Heart right ventricle (tissue), 16 donors: ENCODE results near the gene MIOX. TPM values are rescaled to one million over a fixed set of nuclear protein-coding genes. Genes with fewer than 3 reads are reported as not detected.

Experiments used
- ATAC-seq, 8 donors: fragments of 200-7000 bp; cut with Tn5 transposase; one replicate each; pipeline ENCODE4 v1.9.1; 2020; ENCODE audit warnings: mild to moderate bottlenecking in 8 of 8, moderate library complexity in 8 of 8, moderate number of reproducible peaks in 1 of 8
- DNase-seq, 2 donors: peaks; one replicate each; pipeline ENCODE4 v3.0.0-alpha.2; 2020
- H3K27ac ChIP-seq, 10 donors: fragments of 200-600 bp; sonication (generic) in 2 of 10; one replicate each; pipeline versions ENCODE4 v1.5.0 to v1.8.0; 2020 to 2022; ENCODE audit warnings: mild to moderate bottlenecking in 3 of 10
- H3K27me3 ChIP-seq, 7 donors: fragments of 200-600 bp; one replicate each; pipeline ENCODE4 v1.8.0; 2021 to 2022; ENCODE audit warnings: mild to moderate bottlenecking in 2 of 7
- H3K36me3 ChIP-seq, 9 donors: fragments of 200-600 bp; sonication (generic) in 1 of 9; one replicate each; pipeline versions ENCODE4 v1.5.0 to v1.8.0; 2020 to 2022; ENCODE audit warnings: mild to moderate bottlenecking in 2 of 9
- H3K4me1 ChIP-seq, 9 donors: fragments of 200-600 bp; sonication (generic) in 1 of 9; one replicate each; pipeline versions ENCODE4 v1.5.0 to v1.8.0; 2020 to 2022; ENCODE audit warnings: mild to moderate bottlenecking in 4 of 9
- H3K4me3 ChIP-seq, 10 donors: fragments of 200-600 bp; sonication (generic) in 2 of 10; one replicate each; pipeline versions ENCODE4 v1.5.0 to v1.8.0; 2020 to 2022; ENCODE audit warnings: mild to moderate bottlenecking in 7 of 10, moderate library complexity in 2 of 10
- H3K9me3 ChIP-seq, 11 donors: fragments of 200-600 bp in 10 of 11; sonication (generic) in 2 of 11; one replicate each; pipeline versions ENCODE4 v1.5.0 to v1.8.0; 2013 to 2022; ENCODE audit warnings: mild to moderate bottlenecking in 2 of 11, control low read depth in 1 of 11, moderate library complexity in 1 of 11
- CTCF ChIP-seq, 9 donors: fragments of 200-600 bp; sonication (generic) in 2 of 9; IDR thresholded peaks; one replicate each; pipeline versions ENCODE4 v1.5.0 to v1.8.0; 2021 to 2022; ENCODE audit warnings: antibody characterized with exemption in 9 of 9, mild to moderate bottlenecking in 5 of 9, moderate library complexity in 1 of 9
- WGBS, 2 donors: extraction: QIAGEN DNeasy Blood & Tissue Kit; methylation state at CpG; one replicate each; pipeline ENCODE4 v1.1.7; 2013; ENCODE audit warnings: inconsistent platforms in 1 of 2; 5-methylcytosine and 5-hydroxymethylcytosine counted together
- intact Hi-C, 10 donors: fragments of 100-400 bp; cut with DNase I; formaldehyde crosslinking; loops; one replicate each; pipeline versions ENCODE4 v1.11.1 to v1.14.2; 2022
- polyA plus RNA-seq, 2 donors: library from polyadenylated mRNA; stranded (reverse); fragments of 200-250 nt; gene quantifications; one replicate each; pipeline ENCODE4 v1.2.3, GENCODE V29; 2013
- total RNA-seq, 10 donors: library from RNA; stranded (reverse); fragmentation: NEBNext Ultra II Directional in 3 of 10; extraction: Animal tissue kit (Norgen Biotek cat#: 25700) in 3 of 10; gene quantifications; one replicate each; pipeline versions ENCODE4 v1.2.1 to v1.2.4, GENCODE V29; 2021 to 2023
- donor health status: Arrhythmogenic right ventricular cardiomyopathy.
- donor health status: ischemic (EF 13 %, LVEDD 7.1; RV severe dilation, severe dysfunction).
- donor health status: healthy with polysubstance abuse.
- donor health status: DM: no; HTN: yes; CAD: no.
- donor health status: DM: no; HTN: no; CAD: no.
- donor health status: ischemic (EF 25% LVEDD 6.9; RV normal size, moderate dysfunction).
- donor health status: ischemic (EF 25% LVEDD 5.7; RV mildly dilated, moderate dysfunction).
- donor health status: healthy.
- donor health status: DM: yes; HTN: yes; CAD: no.
- donor health status: Ischemic cardiomyopathy.
- donor health status: ischemic (EF 35%, LVEDD 5.7; RV mildly dilated, moderate dysfunction).
- donor health status: nonischemic (EF 11% LVEDD 7.7; RV severe dilation, severe dysfunction).
- donor health status: DM: yes; HTN: yes; CAD: no.
- donor health status: PGD.
- donor health status: ischemic (EF 29% LVEDD 5.4; RV normal size, mild dysfunction).
- donor health status: nonischemic (EF 23%, LVEDD 6.1; RV moderate dilation, normal function).

MIOX gene
- total and polyA plus RNA-seq, 12 donors, result not detected

- 78 to 80% methylated on average over 23 of the region's 23 CpGs for WGBS, 2 donors
- no peak overlapping the region for H3K4me3 ChIP-seq
- ATAC-seq (peak in 2 of 8 donors; percentile 9 to 12), DNase-seq (no peak)
- no peaks in the 10 kb centered on the region for H3K9me3 ChIP-seq
- H3K27ac ChIP-seq, result no peak overlapping the region
- intact Hi-C loops, result no loop called here
- no peaks in the 10 kb centered on the region for H3K36me3 ChIP-seq
- peaks cover 5 to 46% (median 41%) of the 10 kb centered on the region in 7 donors for H3K27me3 ChIP-seq
- TF ChIP-seq CTCF (IDR thresholded peaks at IDR 0.05), result no peak
- H3K4me1 ChIP-seq, result peaks cover 0 to 1% (median 0%) of the 10 kb centered on the region in 9 donors
Measured at GRCh38 chr22:50487290-50488005, 789 bp downstream of the MIOX start.

- Histone ChIP-seq H3K27me3 (peaks cover 0 to 39% (median 34%) of the 10 kb centered on the region in 7 donors), H3K4me1 (no peaks in the 10 kb centered on the region), H3K4me3 (no peak overlapping the region), H3K27ac (no peak overlapping the region), H3K9me3 (no peaks in the 10 kb centered on the region), H3K36me3 (no peaks in the 10 kb centered on the region)
- no peak for TF ChIP-seq CTCF (IDR thresholded peaks at IDR 0.05)
- DNase-seq (no peak), ATAC-seq (peak in 1 of 8 donors; percentile 35)
- 73 to 79% methylated on average over 18 of the region's 18 CpGs for WGBS, 2 donors
- intact Hi-C loops, result no loop called here
Measured at GRCh38 chr22:50488006-50488677, 1.5 kb downstream of the MIOX start.

GRCh38 chr22:50488886-50489285, 2.2 kb downstream of the MIOX start:
- no peaks in the 10 kb centered on the region for H3K36me3 ChIP-seq
- TF ChIP-seq CTCF (IDR thresholded peaks at IDR 0.05), result no peak
- no peaks in the 10 kb centered on the region for H3K9me3 ChIP-seq
- no peaks in the 10 kb centered on the region for H3K4me1 ChIP-seq
- peaks cover 0 to 32% (median 26%) of the 10 kb centered on the region in 7 donors for H3K27me3 ChIP-seq
- ATAC-seq (no peak), DNase-seq (no peak)
- intact Hi-C loops, result no loop called here
- H3K4me3 ChIP-seq, result no peak overlapping the region
- no peak overlapping the region for H3K27ac ChIP-seq
- 55 to 75% methylated on average over 15 to 19 of the region's 19 CpGs for WGBS, 2 donors

GRCh38 chr22:50489363-50490243, 2.9 kb downstream of the MIOX start:
- no peak for TF ChIP-seq CTCF (IDR thresholded peaks at IDR 0.05)
- no peak for ATAC-seq

More at GRCh38 chr22:50489363-50490243, 2.9 kb downstream of the MIOX start:
- H3K36me3 ChIP-seq, result no peaks in the 10 kb centered on the region
- intact Hi-C loops, result no loop called here
- WGBS, 2 donors, result 80 to 83% methylated on average over 27 to 31 of the region's 31 CpGs
- DNase-seq, result no peak
- no peaks in the 10 kb centered on the region for H3K9me3 ChIP-seq
- H3K27ac ChIP-seq, result no peak overlapping the region
- no peak overlapping the region for H3K4me3 ChIP-seq
- H3K27me3 ChIP-seq, result peaks cover 0 to 25% (median 19%) of the 10 kb centered on the region in 7 donors
- H3K4me1 ChIP-seq, result no peaks in the 10 kb centered on the region
